ENCODE measurements around the gene PRTN3.

Gene PRTN3

DNA sequence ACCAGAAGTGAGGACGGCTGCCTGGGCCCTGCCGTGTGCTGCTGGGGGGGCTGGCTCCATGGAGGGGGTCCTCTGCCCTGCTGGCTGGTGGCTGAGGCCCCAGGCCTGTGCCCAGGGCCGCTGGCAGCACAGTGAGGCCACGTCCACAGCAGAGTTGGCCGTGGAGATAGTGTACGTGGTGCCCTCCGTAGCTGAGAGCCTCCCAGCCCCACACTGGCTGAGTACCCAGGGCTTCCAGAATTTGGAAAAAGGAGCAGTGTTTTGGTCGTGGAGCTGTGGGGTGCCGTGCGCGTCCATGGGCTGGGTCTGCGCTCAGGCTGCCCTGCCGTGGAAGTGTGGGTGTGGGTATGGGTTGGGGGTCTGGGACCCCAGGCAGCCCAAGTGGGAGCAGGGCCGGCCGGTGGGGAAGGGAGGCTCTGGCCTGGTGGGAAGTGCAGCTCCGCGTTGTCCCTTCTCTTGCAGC lies 37.7 kb upstream of the PRTN3 start:
- DNase-seq = no peak

DNA sequence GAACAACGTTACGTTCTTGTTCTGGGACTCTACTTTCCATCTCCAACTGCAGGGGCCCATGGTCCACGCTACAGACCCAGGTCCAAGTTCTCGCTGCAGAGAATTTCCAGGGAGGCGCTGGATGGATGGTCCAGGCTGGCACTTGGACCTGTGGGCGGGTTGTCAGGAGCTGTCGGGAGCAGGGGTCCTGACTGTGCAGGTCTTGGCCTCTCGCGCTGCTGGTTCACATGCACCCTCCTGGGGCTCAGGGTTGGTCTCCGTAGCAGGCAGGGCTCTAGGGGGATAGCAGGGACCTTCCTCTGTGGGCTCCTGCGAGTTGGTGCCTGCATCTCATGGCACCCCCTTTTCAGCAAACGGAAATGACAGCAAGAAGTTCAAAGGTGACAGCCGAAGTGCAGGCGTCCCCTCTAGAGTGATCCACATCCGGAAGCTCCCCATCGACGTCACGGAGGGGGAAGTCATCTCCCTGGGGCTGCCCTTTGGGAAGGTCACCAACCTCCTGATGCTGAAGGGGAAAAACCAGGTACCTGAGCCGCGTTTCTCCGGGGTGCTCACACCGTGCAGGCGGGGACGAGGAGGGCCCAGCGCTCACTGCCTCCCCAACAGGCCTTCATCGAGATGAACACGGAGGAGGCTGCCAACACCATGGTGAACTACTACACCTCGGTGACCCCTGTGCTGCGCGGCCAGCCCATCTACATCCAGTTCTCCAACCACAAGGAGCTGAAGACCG lies 36.9 kb upstream of the PRTN3 start:
- DNase-seq = no peak

DNA sequence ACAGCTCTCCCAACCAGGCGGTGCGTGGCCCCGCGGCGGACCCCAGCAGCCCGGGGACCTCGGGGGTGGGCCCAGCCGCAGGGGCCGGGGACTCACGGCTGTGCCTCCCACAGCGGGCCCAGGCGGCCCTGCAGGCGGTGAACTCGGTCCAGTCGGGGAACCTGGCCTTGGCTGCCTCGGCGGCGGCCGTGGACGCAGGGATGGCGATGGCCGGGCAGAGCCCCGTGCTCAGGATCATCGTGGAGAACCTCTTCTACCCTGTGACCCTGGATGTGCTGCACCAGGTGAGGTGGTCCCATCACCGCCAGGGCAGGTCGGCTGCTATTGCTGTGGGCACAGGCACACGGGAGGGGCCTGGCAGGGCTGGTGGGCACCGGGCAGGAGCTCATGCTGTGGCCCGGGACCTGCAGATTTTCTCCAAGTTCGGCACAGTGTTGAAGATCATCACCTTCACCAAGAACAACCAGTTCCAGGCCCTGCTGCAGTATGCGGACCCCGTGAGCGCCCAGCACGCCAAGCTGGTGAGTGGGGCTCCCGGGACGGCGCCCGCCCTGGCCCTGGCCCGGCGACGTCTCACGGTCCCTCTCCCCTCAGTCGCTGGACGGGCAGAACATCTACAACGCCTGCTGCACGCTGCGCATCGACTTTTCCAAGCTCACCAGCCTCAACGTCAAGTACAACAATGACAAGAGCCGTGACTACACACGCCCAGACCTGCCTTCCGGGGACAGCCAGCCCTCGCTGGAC lies 36.2 kb upstream of the PRTN3 start:
- no peak for DNase-seq

DNA sequence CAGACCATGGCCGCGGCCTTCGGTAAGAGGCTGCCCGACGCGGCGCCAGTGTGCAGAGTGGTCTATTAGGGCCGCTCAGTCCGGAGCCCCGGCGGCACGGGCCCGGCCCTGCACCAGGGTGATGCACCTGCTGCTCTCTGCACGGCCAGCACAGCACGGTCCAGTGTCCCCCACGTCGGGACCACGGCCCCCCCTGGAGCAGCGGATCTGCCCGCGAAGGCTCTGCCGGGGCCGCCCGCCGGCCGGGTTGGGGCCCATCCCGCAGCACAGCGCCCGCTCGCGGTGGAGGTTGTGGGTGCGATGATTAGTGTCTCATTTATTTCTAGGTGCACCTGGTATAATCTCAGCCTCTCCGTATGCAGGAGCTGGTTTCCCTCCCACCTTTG lies 35.6 kb upstream of the PRTN3 start:
- no peak for DNase-seq

DNA sequence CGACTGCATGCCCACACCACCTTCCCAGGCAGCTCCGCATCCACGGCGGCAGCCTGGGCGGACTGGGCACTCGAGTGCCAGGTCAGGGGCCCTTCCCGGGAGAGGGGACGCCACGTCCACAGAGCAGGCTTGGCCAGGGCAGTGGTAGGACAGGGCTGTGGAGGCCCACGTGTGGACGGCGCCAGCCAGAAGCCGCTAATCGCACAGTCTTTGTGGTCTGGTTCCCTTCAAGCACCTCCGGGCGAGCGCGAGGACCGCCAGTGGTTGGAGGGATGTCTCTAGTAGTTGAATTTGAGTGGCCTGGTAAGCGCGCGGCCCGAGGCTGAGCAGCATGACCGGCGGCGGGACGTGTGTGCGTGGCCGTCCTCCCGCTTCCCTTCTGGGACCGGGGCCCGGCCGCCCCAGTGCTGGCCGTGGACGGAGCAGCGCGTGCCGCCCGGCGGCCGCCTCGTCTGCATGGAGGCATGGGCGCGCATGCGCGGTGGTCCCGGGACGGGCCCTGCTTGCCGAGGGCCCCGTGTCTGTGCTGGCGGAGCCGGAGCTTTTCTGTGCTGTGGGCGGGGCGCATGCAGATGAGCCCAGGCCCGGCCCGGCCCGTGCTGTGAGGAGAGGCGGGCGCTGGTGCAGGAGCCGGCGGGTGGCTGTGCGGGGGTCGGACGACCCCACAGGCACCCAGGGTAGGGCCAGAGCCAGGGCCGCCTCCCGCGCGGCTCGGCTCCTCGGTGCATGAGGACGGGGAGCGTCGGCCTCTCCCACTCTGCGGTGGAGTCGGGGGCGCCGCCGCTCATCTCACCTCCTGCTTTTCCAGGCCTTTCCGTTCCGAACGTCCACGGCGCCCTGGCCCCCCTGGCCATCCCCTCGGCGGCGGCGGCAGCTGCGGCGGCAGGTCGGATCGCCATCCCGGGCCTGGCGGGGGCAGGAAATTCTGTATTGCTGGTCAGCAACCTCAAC lies 34.9 kb upstream of the PRTN3 start:
- DNase-seq = no peak

DNA sequence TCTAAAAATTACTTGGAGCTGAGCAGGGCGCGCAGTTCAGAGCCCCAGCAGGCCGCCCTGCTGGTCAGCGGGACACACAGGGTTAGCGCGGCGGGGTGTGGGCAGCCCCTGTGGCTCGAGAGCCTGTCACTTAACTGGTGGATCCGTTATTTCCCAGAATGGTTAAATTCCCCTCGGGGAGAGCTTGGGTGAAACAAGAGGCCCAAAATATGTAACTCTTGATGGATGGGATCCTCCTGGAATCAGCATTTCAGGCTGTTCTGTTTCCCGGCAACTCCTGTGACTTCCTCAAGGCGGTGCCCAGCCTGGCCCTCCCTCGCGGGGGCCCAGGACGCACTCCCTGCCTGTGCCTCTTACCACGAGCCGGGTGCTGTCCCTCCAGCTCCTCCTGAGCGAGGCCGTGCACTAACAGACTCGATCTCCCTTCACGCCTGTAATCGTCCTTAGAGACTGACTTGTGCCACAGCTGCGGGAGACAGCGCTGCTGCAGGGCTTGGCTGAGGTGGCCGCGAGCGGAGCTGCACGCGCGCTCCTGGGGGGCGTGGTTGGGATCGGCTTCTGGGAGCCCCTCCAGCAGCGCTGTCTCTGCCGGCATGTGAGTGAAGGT lies 33.9 kb upstream of the PRTN3 start:
- DNase-seq = no peak

DNA sequence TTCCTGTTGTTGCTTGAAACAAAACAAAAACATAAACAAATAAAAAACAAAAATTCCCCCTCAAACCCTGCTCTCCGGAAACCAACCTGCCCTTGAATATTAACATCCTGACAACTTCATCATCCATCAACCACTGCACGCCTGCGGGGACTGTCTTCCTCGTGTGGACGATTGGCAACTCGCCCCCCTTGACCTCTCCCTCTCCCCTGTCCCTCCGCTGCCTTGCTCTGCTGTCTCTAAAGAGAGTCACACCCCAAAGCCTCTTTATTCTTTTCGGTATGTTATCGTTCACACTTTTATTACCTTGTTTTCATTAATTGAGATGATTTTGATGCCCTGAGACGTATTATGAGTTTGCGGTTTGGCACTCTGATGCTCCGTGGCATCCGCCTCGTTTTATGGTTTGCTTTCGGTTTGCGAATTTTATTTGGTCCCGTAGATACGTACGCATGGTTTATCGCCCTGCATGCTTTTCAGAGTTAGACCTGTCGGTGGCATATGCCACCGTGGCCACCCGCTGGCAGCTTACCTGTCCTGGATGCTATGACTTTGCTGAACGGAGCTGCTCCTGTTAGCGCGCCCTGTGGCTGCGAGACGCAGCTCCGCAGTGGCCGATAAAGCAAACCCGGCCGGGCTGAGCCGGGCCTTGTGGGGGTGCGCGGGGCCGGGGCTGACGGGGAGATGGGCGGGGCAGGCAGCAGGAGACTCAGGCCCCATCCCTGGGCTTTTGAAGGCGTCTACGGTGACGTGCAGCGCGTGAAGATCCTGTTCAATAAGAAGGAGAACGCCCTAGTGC lies 33.0 kb upstream of the PRTN3 start:
- no peak for DNase-seq

DNA sequence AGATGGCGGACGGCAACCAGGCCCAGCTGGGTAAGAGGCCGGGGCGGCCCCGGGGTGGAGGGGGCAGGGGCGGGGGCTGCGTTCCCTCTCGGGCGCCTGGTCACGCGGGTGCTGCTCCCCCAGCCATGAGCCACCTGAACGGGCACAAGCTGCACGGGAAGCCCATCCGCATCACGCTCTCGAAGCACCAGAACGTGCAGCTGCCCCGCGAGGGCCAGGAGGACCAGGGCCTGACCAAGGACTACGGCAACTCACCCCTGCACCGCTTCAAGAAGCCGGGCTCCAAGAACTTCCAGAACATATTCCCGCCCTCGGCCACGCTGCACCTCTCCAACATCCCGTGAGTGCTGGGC lies 32.4 kb upstream of the PRTN3 start:
- DNase-seq = no peak

DNA sequence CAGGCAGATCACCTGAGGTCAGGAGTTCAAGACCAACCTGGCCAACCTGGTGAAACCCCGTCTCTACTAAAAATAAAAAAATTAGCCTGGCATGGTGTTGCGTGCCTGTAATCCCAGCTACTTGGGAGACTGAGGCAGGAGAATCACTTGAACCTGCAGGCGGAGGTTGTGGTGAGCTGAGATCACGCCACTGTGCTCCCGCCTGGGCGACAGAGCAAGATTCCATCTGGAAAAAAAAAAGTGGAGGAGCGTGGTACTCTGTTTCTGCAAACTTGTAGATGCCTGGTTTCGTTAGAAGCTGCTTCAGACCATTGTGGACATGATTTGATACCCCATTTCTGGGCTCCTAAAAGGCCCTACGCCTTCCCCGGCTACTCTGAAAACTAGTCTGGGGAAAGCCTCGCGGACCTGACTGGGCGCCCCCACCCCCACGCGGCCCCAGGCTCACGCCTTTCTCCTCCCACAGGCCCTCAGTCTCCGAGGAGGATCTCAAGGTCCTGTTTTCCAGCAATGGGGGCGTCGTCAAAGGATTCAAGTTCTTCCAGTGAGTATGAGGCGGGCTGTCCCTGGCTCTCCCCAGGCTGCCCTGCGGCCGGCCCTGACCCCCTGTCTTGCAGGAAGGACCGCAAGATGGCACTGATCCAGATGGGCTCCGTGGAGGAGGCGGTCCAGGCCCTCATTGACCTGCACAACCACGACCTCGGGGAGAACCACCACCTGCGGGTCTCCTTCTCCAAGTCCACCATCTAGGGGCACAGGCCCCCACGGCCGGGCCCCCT lies 30.5 kb upstream of the PRTN3 start:
- no peak for DNase-seq

DNA sequence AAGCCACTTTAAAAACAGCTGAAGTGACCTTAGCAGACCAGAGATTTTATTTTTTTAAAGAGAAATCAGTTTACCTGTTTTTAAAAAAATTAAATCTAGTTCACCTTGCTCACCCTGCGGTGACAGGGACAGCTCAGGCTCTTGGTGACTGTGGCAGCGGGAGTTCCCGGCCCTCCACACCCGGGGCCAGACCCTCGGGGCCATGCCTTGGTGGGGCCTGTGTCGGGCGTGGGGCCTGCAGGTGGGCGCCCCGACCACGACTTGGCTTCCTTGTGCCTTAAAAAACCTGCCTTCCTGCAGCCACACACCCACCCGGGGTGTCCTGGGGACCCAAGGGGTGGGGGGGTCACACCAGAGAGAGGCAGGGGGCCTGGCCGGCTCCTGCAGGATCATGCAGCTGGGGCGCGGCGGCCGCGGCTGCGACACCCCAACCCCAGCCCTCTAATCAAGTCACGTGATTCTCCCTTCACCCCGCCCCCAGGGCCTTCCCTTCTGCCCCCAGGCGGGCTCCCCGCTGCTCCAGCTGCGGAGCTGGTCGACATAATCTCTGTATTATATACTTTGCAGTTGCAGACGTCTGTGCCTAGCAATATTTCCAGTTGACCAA lies 29.8 kb upstream of the PRTN3 start:
- DNase-seq = no peak

DNA sequence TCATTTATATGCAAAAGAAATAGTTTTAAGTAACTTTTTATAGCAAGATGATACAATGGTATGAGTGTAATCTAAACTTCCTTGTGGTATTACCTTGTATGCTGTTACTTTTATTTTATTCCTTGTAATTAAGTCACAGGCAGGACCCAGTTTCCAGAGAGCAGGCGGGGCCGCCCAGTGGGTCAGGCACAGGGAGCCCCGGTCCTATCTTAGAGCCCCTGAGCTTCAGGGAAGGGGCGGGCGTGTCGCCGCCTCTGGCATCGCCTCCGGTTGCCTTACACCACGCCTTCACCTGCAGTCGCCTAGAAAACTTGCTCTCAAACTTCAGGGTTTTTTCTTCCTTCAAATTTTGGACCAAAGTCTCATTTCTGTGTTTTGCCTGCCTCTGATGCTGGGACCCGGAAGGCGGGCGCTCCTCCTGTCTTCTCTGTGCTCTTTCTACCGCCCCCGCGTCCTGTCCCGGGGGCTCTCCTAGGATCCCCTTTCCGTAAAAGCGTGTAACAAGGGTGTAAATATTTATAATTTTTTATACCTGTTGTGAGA lies 29.2 kb upstream of the PRTN3 start:
- DNase-seq = no peak

DNA sequence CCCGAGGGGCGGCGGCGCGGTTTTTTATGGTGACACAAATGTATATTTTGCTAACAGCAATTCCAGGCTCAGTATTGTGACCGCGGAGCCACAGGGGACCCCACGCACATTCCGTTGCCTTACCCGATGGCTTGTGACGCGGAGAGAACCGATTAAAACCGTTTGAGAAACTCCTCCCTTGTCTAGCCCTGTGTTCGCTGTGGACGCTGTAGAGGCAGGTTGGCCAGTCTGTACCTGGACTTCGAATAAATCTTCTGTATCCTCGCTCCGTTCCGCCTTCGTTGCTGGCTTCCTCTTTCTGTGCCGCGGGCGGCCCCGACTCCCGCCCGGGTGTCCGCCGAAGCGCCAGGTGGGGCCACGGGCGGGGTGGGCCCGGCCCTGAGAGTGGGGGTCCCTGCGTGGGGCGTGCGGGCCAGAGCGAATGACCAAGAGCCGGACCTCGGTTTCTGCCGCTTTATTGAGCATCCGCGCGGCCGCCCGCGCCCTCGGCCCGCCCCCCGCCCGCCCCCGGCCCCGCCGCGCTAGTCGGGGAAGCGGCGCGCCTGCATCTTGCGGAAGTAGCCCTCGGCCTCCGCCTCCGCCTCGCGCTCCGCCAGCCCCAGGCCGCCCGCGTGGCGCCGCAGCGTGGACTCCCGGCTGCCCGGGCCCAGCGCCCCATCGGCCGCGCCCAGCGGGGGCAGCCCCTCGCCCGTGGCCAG lies 28.6 kb upstream of the PRTN3 start:
- no peak for DNase-seq

DNA sequence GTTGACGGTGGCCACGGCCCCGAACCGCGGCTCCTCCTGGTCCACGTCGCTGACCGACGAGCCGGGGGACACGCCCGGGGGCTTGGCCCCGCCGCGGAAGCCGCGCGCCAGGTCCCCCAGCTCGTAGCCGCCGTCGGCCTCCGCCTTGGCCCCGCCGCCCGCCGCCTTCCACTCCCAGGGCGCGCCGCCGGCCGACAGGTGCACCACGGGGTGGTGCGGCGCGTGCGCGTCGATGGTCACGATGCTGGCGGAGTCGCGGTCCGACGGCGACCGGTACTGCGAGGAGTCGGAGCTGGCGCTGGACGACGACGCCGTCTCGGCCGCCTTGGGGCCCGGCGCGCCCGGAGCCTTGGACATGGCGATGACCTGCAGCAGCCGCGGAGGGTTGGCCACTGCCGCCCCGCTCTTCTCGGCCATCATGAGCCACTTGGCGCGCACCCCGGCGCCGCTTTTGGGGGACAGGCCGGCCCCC lies 28.0 kb upstream of the PRTN3 start:
- no peak for DNase-seq

DNA sequence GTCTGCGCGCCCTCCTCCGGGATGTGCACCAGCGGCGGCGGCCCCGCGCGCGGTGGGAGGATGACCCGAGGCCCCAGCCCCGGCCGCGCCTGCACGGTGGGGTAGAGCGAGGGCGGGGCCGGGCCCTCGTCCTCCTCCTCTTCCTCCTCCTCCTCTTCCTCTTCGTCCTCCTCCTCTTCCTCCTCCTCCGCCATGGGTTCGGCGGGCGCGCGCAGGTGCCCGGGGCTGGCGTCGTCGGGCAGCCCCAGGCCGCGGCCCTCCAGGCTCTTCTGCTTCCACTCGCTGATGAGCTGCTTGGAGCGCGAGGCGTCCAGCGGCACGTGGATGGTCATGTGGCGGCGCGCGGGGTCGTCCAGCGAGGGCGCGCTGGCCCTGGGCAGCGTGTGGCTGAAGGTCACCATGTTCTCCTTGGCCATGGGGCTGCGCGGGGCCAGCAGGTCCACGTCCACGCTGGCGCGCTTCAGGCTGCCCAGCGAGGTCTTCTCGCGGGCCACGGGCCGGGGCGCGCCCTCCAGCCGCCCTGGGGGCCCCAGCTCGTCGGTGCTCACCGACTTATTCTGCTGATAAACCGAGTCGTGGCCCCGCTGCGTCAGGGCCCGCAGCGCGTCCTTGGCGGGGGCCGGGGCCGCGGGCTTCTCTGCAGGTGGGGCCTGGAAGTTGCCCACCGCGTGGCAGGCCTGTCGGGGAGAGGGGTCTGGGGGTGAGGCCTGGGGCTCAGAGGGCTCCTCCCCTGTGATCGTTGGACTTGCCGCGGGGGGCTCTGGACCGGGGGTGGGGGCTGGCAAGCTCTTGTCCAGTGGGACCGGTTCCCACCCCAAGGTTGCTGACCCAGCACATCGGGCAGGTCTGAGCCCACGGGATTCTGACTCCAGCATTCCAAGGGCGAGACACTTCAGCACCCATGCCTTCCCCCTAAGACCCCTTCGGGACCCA lies 27.3 kb upstream of the PRTN3 start:
- DNase-seq = no peak

DNA sequence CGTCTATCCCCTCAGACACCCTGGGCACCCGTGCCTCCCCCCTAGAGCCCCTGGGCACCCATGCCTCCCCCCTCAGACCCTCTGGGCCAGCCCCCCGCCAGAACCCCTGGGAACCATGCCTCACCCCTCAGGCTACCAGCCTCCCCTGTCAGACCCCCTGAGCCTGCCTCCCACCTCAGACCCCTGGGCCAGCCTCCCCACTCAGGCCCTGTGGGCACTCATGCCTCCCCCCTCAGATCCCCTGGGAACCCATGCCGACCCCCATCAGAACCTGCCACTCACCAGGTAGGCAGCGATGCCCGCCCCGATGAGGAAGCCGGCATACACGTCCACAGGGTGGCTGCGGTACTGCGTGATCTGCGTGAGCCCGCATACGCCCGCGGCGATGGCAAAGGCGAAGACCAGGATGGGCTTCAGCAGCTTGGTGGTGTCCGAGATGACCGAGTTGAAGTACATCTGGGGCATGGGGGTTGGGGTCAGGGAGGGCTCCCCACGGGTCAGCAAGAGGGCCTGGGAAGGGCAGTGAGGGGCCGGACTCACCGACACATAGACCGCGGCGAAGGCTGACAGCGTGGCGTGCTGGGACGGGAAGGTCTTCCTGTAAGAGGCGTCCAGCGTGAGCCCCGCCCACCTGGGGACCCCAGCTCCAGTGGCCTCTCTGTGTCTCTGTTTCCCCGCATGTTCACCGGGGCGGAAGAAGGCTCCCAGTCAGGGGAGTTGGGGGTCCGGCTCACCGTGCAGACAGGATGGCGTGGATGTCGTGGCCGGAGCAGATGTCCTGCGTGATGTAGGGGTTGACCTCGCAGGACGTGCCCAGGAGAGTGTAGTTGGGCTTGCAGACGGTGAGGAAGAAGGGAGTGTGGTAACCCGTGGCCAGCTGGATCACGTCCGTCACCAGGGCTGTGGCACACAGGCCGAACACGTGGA lies 26.4 kb upstream of the PRTN3 start:
- no peak for DNase-seq

DNA sequence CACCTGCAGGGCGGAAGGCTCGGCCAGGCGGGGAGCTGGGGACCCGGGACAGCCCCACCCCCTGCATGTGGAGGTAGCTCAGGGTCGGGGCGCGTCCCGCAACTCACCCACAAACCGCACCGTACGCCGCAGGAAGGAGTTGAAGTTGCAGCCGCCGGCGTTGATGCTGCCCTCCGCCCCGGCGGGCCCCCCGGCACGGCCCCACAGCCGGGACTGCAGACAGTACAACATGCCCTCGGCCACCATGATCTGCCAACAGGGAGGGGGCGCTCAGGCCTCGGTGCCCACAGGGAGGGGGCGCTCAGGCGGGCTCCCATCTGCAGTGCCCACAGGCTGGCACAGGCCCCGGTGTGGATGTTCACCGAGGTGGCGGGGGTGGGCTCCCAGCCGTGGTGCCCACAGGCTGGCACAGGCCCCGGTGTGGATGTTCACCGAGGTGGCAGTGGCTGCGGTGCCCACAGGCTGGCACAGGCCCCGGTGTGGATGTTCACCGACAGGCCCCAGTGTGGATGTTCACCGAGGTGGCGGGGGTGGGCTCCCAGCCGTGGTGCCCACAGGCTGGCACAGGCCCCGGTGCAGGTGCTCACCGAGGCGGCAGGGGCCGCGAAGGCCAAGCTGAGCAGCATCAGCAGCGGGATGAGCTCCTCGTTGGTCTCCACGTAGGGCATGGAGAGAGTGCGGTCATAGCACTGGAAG lies 25.6 kb upstream of the PRTN3 start:
- DNase-seq = no peak

Measured in T-helper 2 cell (primary cell).